Activated naive CD4-positive, alpha-beta T cell treated with anti-CD3 and anti-CD28 coated beads, Interleukin-2, amount 10 ng/mL, durations not matched to agents 7 days and 5 days (primary cell): ENCODE results near the gene DDX10.
A peak's percentile ranks its signal among the peaks of the same experiment; 100 is the strongest.

Experiments used
- CTCF ChIA-PET: fragments of 350-600 bp; sonication (Branson Sonifier 250); formaldehyde crosslinking; loops from one replicate; lab custom pipeline; 2021; ENCODE audit warnings: antibody characterized with exemption; lab: Charles Lee
- DNase-seq: peaks from one replicate; pipeline ENCODE4 v3.0.0-alpha.2; 2020
- H3K27ac Mint-ChIP-seq: one replicate; pipeline ENCODE4 v1.8.0; 2021; ENCODE audit warnings: mild to moderate bottlenecking, moderate library complexity, mixed read lengths
- H3K27me3 Mint-ChIP-seq: one replicate; pipeline ENCODE4 v1.8.0; 2021; ENCODE audit warnings: mild to moderate bottlenecking, mixed read lengths
- H3K36me3 Mint-ChIP-seq: one replicate; pipeline ENCODE4 v1.8.0; 2021; ENCODE audit warnings: mixed read lengths
- H3K4me1 Mint-ChIP-seq: one replicate; pipeline ENCODE4 v1.8.0; 2021; ENCODE audit warnings: mixed read lengths
- H3K4me3 Mint-ChIP-seq: one replicate; pipeline ENCODE4 v1.8.0; 2021; ENCODE audit warnings: mild to moderate bottlenecking, moderate library complexity, mixed read lengths
- H3K9me3 Mint-ChIP-seq: one replicate; pipeline ENCODE4 v1.8.0; 2021; ENCODE audit warnings: mixed read lengths

DDX10 gene

DNA sequence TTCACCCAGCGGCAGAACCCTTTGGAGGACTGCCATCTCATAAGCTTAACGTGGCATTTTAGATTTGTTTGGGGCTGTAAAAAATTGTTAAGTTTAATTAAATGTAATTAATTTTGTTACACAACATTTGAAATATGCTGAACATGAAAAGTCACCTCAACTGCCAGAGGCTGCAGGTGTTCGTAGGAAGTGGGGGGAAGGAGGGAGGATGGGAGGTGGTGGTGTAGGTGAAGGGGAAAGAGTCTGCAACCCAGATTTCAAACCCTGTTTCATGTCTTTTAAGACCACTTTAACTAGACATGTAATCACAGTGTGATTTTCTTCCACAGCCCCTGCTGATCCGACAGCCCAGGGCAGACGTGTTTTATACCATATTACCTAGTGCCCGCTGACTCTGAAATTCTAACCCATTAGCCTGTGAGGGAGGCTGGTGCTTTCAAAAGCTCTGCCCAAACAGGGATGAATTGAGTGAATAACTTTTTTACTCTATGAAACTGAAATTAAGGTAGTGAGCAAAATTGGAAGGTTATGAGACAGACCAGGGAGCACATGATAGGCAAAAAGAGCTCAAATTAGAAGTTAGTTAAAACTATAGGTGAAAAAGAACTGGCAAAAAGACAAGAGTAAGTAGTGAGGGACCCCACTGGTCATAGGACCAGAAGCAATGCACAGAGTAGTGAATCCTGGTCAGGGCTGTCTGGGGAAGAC is 279.8 kb downstream of the DDX10 start:
- CTCF ChIA-PET = no interaction called here
- H3K36me3 Mint-ChIP-seq = peaks cover 16% of the 10 kb centered on the region
- no peak overlapping the region for H3K4me3 Mint-ChIP-seq
- DNase-seq = no peak
- no peaks in the 10 kb centered on the region for H3K4me1 Mint-ChIP-seq
- H3K9me3 Mint-ChIP-seq = no peaks in the 10 kb centered on the region
- H3K27me3 Mint-ChIP-seq = no peaks in the 10 kb centered on the region
- H3K27ac Mint-ChIP-seq = no peak overlapping the region

DNA sequence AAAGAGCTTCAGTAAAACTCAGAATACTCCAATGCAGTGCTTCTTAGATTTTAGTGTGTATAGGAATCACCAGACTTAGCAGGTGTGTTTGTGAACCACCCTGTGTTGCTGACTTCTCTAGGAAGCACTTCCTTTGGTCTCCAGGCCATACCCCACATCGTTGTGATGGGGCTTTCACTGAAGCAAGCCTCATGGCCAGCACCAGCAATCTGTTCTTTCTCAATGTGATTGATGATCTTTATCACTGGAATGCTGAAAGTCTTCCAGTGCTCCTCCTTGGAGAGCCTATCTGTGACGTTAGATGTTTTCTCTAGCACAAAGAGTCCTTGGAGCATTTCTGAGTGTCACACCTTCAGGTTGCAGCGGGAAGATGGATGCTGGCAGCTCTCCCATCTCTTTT is 280.5 kb downstream of the DDX10 start:
- DNase-seq = no peak
- no peaks in the 10 kb centered on the region for H3K4me1 Mint-ChIP-seq
- H3K27me3 Mint-ChIP-seq = no peaks in the 10 kb centered on the region
- H3K27ac Mint-ChIP-seq = no peak overlapping the region
- no peak overlapping the region for H3K4me3 Mint-ChIP-seq
- no peaks in the 10 kb centered on the region for H3K9me3 Mint-ChIP-seq
- CTCF ChIA-PET = interaction anchor here (0.6 kb wide), 1 partner anchor 225 kb away, joined by 3 read pairs; no protein-coding TSS in a partner anchor
- peaks cover 15% of the 10 kb centered on the region for H3K36me3 Mint-ChIP-seq

DNA sequence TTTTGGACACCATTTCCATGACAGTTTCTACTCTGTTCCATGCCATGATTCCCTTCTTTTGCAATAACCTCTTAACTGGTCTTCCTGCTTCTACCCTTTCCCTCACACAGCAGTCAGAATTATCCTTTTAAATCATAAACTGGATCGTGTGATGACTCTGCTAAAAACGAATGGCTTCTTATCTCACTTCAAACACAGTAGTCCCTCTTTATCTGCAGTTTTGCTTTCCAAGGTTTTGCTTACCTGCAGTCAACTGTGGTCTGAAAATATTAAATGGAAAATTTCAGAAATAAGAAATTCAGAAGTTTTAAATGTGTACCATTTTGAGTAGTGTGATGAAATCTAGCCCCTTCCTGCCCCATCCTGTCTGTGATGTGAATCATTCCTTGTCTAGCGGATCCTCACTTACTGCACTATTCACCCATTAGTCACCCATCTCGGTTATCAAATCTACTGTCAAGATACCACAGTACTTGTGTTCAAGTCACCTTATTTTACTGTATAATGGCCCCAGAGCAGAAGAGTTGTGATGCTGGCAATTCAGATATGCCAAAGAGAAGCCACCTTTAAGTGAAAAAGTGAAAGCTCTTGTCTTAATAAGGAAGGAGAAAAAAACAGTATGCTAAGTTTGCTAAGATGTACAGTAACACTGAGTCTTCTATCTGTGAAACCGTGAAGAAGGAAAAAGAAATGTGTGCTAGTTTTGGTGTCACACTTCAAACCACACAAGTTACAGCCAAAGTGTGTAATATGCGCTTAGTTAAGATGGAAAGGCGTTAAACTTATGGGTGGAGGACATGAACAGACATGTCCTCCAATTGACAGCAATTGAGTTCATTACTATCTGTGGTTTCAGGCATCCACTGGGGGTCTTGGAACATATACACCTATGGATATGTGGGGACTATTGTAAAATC is 283.0 kb downstream of the DDX10 start:
- DNase-seq = no peak
- CTCF ChIA-PET = no interaction called here
- Mint-ChIP-seq H3K4me1 (no peaks in the 10 kb centered on the region), H3K27ac (no peak overlapping the region), H3K9me3 (no peaks in the 10 kb centered on the region), H3K4me3 (no peak overlapping the region), H3K27me3 (no peaks in the 10 kb centered on the region), H3K36me3 (no peaks in the 10 kb centered on the region)

DNA sequence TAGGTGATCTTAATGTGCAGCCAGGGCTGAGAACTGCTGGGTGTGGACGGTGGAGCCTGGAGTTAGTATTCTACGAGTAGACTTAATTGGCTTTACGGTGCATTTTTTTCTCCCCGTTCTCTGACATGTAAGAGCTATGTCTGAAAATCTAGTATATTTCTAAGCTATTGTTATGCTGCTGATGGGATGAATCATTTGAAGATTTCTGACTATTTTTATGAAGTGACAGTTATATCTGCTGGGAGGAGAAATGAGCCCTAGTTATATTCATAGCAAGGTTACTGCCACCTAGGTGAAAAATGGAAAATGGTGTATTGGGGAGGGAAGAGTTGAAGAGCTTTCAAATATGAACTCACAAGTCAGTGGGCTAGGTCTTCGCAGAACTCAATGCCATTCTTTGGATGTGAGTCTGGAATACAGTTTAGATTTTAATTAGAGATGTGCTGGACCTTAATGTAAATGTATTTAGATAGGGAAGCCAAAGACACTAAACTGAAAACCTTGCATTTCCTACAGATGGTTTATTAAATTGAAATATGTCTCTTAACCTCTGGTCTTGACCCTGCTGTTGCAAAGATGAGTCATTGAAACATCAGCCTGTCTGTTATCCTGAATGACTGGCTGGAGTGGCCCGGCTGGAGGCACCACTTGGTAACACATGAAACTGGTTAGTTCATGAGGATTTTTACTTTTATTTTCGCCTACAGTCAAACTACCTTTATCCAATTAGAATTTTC is 293.7 kb downstream of the DDX10 start:
- peaks cover 7% of the 10 kb centered on the region for H3K4me1 Mint-ChIP-seq
- CTCF ChIA-PET = no interaction called here
- no peaks in the 10 kb centered on the region for H3K36me3 Mint-ChIP-seq
- H3K27ac Mint-ChIP-seq = no peak overlapping the region
- H3K4me3 Mint-ChIP-seq = no peak overlapping the region
- no peak for DNase-seq
- no peaks in the 10 kb centered on the region for H3K9me3 Mint-ChIP-seq
- H3K27me3 Mint-ChIP-seq = no peaks in the 10 kb centered on the region

DNA sequence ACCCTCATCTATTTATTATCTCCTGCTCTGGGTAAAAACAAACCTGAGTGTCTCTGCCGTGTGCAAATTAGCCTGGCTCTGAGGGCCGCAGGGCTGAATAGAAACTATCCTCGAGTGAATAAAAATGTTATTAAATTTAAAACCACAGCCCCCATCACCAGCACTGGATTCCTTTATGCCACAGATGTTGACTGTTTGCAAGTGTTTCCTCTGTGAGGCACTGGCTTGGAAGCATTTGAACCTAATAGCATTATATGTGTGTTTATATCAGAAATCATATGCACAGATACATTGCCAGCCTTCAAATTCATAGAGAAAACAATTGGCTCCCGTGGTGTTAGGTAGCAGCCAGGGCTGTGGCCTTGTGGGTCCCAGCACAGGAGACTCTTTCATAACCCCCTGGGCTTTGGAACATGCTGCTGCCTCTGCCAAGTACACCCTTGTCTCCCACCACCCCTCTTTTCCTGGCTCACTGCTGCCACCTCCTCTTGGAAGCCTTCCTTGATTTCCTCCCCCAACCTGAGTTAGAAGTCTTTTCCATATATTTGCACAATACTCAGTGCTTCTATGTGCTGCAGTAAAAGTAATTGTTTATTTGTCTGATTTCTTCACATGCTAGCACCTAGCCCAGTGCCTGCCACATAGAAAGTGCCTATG is 294.4 kb downstream of the DDX10 start:
- Mint-ChIP-seq H3K9me3 (no peaks in the 10 kb centered on the region), H3K4me3 (no peak overlapping the region), H3K27ac (no peak overlapping the region), H3K27me3 (no peaks in the 10 kb centered on the region), H3K4me1 (peaks cover 7% of the 10 kb centered on the region), H3K36me3 (no peaks in the 10 kb centered on the region)
- no peak for DNase-seq
- CTCF ChIA-PET = no interaction called here

DNA sequence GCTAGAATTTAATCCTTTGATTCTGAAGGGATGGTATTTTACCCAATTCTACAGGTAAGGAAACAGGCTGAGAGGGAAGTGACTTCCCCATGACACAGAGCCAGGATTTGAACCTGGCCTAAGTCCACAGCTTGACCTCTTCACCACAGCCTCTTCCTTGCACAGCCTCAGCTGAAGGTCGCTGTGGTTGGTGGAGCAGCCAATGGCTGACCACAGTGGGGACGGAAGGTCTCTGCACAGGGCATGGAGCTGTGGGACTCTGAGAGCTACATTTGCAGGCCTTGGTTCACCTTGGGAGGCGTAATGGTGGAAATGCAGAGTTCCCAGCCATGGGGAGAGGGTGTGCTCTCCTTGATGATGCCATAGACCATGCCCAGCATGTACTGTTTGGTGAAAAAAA is 295.0 kb downstream of the DDX10 start:
- H3K4me3 Mint-ChIP-seq = no peak overlapping the region
- H3K36me3 Mint-ChIP-seq = no peaks in the 10 kb centered on the region
- no peak overlapping the region for H3K27ac Mint-ChIP-seq
- no peaks in the 10 kb centered on the region for H3K9me3 Mint-ChIP-seq
- no peaks in the 10 kb centered on the region for H3K27me3 Mint-ChIP-seq
- H3K4me1 Mint-ChIP-seq = peaks cover 7% of the 10 kb centered on the region
- no peak for DNase-seq
- CTCF ChIA-PET = no interaction called here

DNA sequence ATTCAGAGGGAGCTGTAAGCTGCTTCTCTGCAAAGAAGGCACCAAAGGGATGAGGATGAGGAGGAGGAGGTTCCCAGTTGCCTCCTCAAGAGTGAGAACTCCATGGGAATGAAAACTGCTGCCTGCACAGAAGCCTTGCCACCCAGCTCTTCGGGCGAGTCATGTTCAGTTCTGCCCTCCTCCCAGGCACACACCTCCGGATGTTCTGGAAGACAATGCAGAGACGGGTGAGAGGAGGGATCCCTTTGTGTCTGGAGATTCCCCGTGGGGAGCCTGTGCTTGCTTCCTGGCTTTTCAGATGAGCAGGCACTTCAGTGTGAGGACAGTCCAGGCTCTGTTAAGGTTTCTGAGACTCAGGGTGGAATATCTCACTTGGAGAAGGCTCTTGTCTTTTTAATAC is 295.6 kb downstream of the DDX10 start:
- H3K4me1 Mint-ChIP-seq = peaks cover 7% of the 10 kb centered on the region

DNA sequence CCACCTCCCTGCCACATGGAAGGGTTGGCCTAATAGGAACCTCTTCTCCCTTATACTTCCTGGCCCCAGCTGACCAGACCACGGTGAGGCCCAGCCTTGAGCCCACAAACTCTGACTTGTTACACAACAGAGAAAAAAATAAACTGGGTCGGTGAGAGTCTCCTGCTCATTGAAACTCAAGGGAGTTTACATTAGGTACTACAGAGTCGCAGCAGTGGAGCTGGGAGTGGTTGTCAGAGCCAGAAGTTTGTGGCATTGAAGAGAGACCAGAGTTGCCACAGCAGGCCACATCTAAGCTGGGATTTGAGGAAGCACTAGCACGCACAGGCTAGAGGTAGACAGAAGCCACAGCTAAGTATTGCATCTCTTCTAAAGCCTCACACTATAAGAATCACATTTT is 296.2 kb downstream of the DDX10 start:
- CTCF ChIA-PET = no interaction called here
- Mint-ChIP-seq H3K9me3 (no peaks in the 10 kb centered on the region), H3K4me1 (peaks cover 7% of the 10 kb centered on the region), H3K4me3 (no peak overlapping the region), H3K27me3 (no peaks in the 10 kb centered on the region), H3K27ac (peak overlapping the region; percentile 4), H3K36me3 (no peaks in the 10 kb centered on the region)
- peak; percentile 43 for DNase-seq

More for the DNA sequence above, 295.6 kb downstream of the DDX10 start:
- CTCF ChIA-PET = no interaction called here
- Mint-ChIP-seq H3K9me3 (no peaks in the 10 kb centered on the region), H3K36me3 (no peaks in the 10 kb centered on the region), H3K4me3 (no peak overlapping the region), H3K27me3 (no peaks in the 10 kb centered on the region), H3K27ac (no peak overlapping the region)
- DNase-seq = no peak

DNA sequence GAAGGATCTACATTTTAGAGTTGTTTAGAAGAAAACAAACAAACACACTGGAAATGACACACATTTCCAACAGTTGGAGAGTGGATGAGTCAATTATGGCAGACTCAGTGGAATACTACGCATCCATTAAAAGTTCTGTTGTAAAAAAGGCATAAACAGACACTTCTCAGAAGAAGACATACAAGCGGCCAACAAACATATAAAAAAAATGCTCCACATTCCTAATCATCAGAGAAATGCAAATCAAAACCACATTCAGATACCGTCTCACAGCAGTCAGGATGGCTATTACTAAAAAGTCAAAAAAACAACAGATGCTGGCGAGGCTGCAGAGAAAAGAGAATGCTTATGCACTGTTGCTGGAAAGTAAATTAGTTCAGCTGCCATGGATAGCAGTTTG is 298.2 kb downstream of the DDX10 start:
- H3K4me3 Mint-ChIP-seq = no peak overlapping the region
- no peak for DNase-seq
- CTCF ChIA-PET = no interaction called here
- no peaks in the 10 kb centered on the region for H3K27me3 Mint-ChIP-seq
- H3K27ac Mint-ChIP-seq = no peak overlapping the region
- no peaks in the 10 kb centered on the region for H3K36me3 Mint-ChIP-seq
- no peaks in the 10 kb centered on the region for H3K9me3 Mint-ChIP-seq
- H3K4me1 Mint-ChIP-seq = peaks cover 7% of the 10 kb centered on the region

DNA sequence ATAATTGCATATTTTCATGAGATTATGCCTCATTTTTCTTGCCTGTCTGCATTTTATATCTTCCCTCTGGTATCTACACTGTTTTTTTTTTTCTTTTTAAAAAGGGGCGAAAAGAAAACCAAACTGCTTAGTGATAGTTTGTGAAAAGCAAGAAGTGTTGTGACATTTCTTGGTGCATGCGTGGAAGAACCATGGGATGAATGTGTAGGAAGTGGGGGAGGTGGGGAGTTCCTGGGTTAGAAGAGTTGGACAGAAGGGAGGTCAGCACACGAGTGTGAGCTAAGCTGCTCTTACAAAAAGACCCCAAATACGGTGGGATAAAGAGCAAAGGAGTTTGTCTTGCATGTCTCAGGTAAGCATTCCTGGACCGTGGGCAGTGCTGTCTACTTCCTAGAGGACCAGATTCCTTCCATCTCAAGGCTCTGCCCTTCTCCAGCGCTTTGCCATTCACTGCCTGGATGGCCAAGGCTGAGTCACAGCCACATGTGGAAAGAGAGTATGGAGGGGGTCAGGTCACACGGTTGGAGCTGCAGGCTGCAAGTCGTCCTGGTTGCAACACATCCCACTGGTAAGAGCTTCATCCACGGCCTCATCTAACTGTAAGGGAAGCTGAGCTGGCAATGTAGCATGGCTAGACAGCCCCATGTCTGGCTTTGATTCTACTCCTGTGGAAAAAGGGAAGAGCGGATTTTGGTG is 300.6 kb downstream of the DDX10 start:
- H3K4me3 Mint-ChIP-seq = no peak overlapping the region
- H3K9me3 Mint-ChIP-seq = no peaks in the 10 kb centered on the region
- no peak overlapping the region for H3K27ac Mint-ChIP-seq
- H3K4me1 Mint-ChIP-seq = peaks cover 7% of the 10 kb centered on the region
- CTCF ChIA-PET = no interaction called here
- no peaks in the 10 kb centered on the region for H3K27me3 Mint-ChIP-seq
- no peaks in the 10 kb centered on the region for H3K36me3 Mint-ChIP-seq
- no peak for DNase-seq

DNA sequence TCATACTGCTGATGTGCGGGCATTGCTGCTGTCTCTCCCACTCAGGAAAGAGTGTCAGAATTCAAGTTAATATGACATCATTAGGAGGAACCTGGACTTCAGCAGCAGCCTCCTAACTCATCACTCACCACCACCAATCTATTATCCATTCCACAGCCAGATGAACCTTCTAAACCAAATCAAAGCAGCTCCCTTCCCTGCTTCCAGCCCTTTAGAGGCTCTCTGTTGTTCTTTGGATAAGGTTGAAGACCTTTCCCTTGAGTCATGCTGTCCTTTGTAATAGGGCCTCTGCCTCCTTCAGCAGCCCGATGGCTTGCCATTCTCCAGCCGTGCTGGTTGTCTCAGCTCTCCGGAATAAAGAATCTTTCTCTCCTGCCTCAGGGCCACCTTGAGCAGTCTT is 301.3 kb downstream of the DDX10 start:
- DNase-seq = no peak
- no peak overlapping the region for H3K27ac Mint-ChIP-seq
- H3K4me3 Mint-ChIP-seq = no peak overlapping the region
- CTCF ChIA-PET = no interaction called here
- peaks cover 3% of the 10 kb centered on the region for H3K4me1 Mint-ChIP-seq
- no peaks in the 10 kb centered on the region for H3K27me3 Mint-ChIP-seq
- H3K9me3 Mint-ChIP-seq = no peaks in the 10 kb centered on the region
- H3K36me3 Mint-ChIP-seq = no peaks in the 10 kb centered on the region

DNA sequence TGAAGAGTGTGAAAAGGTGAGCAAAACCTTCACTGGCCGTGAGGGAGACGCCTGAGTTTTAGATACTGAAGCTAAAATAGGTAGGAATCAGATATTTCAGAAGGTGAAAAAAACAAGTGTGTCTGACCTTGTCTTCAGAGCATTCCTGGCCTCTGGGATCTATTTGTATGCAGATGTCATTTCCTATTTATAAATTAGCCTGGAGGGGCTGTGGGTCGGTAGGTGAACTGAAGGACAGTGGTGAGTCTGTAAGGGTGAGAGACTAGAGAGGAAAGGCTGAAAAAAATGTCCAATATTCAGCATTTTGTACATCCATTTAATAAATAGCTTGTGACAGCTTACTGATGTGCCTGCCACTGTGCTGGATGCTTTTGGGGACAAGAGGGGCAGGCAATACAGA is 302.1 kb downstream of the DDX10 start:
- Mint-ChIP-seq H3K27ac (no peak overlapping the region), H3K4me1 (no peaks in the 10 kb centered on the region), H3K27me3 (no peaks in the 10 kb centered on the region), H3K4me3 (no peak overlapping the region), H3K36me3 (no peaks in the 10 kb centered on the region), H3K9me3 (no peaks in the 10 kb centered on the region)
- CTCF ChIA-PET = no interaction called here
- DNase-seq = no peak

DNA sequence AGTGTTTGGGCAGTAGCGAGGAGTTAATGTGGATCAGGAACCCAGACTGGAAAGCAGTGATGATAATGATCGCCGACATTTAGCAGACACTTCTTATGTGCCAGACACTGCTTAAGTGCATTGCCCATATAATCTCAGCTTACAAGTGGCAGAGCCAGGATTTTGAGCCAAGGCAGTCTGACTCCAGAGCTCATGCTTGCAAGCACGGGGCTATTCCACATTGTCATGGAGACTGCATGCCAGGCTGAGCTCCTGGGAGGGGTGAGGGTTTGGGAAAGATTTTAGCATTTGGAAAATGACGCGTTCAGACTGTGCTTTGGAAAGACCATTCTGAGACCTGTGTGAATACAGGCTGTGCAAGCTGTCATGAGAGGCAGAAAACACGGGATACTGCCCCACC is 302.7 kb downstream of the DDX10 start:
- no peaks in the 10 kb centered on the region for H3K4me1 Mint-ChIP-seq
- no peak overlapping the region for H3K27ac Mint-ChIP-seq
- CTCF ChIA-PET = no interaction called here
- H3K9me3 Mint-ChIP-seq = no peaks in the 10 kb centered on the region
- no peak for DNase-seq
- H3K4me3 Mint-ChIP-seq = no peak overlapping the region
- H3K36me3 Mint-ChIP-seq = no peaks in the 10 kb centered on the region
- H3K27me3 Mint-ChIP-seq = no peaks in the 10 kb centered on the region
